Effector memory CD8-positive, alpha-beta T cell (primary cell): Measurements from ENCODE around the gene GARS1.

Experiments
- ATAC-seq: fragments of 150-1000 bp; cut with Tn5 transposase; replicated peaks from 2 replicates; pipeline ENCODE4 v1.10.0; 2021; ENCODE audit warnings: mild to moderate bottlenecking, moderate library complexity
- DNase-seq, 3 experiments: peaks; one replicate each; pipeline ENCODE4 v3.0.0; 2021
- H3K27ac Mint-ChIP-seq, 2 donors: one replicate each; pipeline ENCODE4 v1.8.0; 2022; ENCODE audit warnings: mild to moderate bottlenecking in 2 of 2, mixed read lengths in 2 of 2, moderate library complexity in 2 of 2
- H3K27me3 Mint-ChIP-seq, 2 donors: one replicate each; pipeline ENCODE4 v1.8.0; 2022; ENCODE audit warnings: mixed read lengths in 2 of 2
- H3K36me3 Mint-ChIP-seq: one replicate; pipeline ENCODE4 v1.8.0; 2022; ENCODE audit warnings: mild to moderate bottlenecking, moderate library complexity, mixed read lengths; ENCODE audit not compliant: insufficient read depth
- H3K4me1 Mint-ChIP-seq, 2 donors: one replicate each; pipeline ENCODE4 v1.8.0; 2022; ENCODE audit warnings: low read depth in 2 of 2, mixed read lengths in 2 of 2
- H3K4me3 Mint-ChIP-seq, 2 donors: one replicate each; pipeline ENCODE4 v1.8.0; 2022; ENCODE audit warnings: mild to moderate bottlenecking in 2 of 2, mixed read lengths in 2 of 2, moderate library complexity in 2 of 2
- H3K9me3 Mint-ChIP-seq, 2 donors: one replicate each; pipeline ENCODE4 v1.8.0; 2022; ENCODE audit warnings: mixed read lengths in 2 of 2
- total RNA-seq, 9 experiments: gene quantifications; one replicate each; lab custom pipeline; 2026; lab: John Stamatoyannopoulos, UW

GARS1 gene, protein sequence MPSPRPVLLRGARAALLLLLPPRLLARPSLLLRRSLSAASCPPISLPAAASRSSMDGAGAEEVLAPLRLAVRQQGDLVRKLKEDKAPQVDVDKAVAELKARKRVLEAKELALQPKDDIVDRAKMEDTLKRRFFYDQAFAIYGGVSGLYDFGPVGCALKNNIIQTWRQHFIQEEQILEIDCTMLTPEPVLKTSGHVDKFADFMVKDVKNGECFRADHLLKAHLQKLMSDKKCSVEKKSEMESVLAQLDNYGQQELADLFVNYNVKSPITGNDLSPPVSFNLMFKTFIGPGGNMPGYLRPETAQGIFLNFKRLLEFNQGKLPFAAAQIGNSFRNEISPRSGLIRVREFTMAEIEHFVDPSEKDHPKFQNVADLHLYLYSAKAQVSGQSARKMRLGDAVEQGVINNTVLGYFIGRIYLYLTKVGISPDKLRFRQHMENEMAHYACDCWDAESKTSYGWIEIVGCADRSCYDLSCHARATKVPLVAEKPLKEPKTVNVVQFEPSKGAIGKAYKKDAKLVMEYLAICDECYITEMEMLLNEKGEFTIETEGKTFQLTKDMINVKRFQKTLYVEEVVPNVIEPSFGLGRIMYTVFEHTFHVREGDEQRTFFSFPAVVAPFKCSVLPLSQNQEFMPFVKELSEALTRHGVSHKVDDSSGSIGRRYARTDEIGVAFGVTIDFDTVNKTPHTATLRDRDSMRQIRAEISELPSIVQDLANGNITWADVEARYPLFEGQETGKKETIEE
- total RNA-seq = 100 to 1,199 (median 287) reads per million in 9 experiments

DNA sequence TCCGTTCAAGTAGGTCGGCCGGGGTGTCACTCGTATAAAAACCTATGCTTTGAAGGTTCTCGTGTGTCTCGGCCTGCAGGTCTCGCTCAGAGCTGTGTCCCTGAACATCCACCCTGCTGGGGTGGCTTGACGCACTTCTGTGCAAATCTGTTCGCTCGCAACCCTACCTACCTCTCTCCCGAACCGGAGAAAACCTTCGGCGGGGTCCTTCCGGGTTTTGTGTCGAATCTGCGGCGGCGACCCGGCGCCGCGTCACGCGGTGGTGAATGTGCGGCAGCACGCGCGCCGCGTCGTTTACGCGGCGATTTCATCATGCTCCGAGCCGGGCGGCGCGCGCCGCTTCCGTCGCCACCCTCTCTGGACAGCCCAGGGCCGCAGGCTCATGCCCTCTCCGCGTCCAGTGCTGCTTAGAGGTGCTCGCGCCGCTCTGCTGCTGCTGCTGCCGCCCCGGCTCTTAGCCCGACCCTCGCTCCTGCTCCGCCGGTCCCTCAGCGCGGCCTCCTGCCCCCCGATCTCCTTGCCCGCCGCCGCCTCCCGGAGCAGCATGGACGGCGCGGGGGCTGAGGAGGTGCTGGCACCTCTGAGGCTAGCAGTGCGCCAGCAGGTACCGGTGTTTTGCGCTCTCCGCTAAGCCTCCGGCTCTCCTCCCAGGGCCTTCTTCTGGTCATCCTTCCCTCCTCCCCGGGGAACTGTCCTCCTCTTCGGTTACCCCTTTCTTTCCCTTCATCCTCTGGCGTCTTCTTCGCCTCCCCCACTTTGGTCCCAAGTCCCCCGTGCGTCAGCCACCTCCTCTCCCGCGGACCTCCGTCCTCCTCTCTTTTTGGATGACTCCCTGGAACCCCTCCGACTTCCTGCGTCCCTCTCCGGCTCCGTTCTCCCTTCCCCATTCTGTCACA, at the start of gene GARS1:
Gene GARS1, plus strand, starts transcription at position 339 of the 896 bp plus-strand sequence. Its CDS starts 44 bp downstream, at position 383.
- peak within 1 kb of the TSS; percentile 99 to 100 for H3K4me3 Mint-ChIP-seq
- ATAC-seq (peak; percentile 90), DNase-seq (peak; percentile 81 to 88 (median 84))
- H3K27me3 Mint-ChIP-seq = no peaks in the 10 kb centered on the region
- H3K36me3 Mint-ChIP-seq = peaks cover 31% of the 10 kb centered on the region
- H3K4me1 Mint-ChIP-seq = peaks cover 33 to 57% of the 10 kb centered on the region in 2 donors
- peak within 1 kb of the TSS; percentile 98 to 99 for H3K27ac Mint-ChIP-seq
- H3K9me3 Mint-ChIP-seq = no peaks in the 10 kb centered on the region

- Mint-ChIP-seq H3K36me3 (peaks cover 5% of the 10 kb centered on the region), H3K27me3 (no peaks in the 10 kb centered on the region), H3K4me1 (no peaks in the 10 kb centered on the region), H3K4me3 (no peak overlapping the region), H3K27ac (peak overlapping the region in 1 of 2 donors; percentile 23), H3K9me3 (no peaks in the 10 kb centered on the region)
- DNase-seq = no peak
- no peak for ATAC-seq
These were observed 48.7 kb upstream of the GARS1 start for GRCh38 chr7:30545791-30546555.

- Mint-ChIP-seq H3K4me1 (no peaks in the 10 kb centered on the region), H3K27ac (no peak overlapping the region), H3K9me3 (no peaks in the 10 kb centered on the region), H3K4me3 (no peak overlapping the region), H3K36me3 (peaks cover 5% of the 10 kb centered on the region), H3K27me3 (no peaks in the 10 kb centered on the region)
- DNase-seq (no peak), ATAC-seq (no peak)
These were observed 48.1 kb upstream of the GARS1 start for GRCh38 chr7:30546596-30546995.

GRCh38 chr7:30548845-30549244, 45.8 kb upstream of the GARS1 start:
- Mint-ChIP-seq H3K4me3 (no peak overlapping the region), H3K27ac (no peak overlapping the region), H3K9me3 (no peaks in the 10 kb centered on the region), H3K36me3 (peaks cover 5% of the 10 kb centered on the region), H3K4me1 (no peaks in the 10 kb centered on the region), H3K27me3 (no peaks in the 10 kb centered on the region)
- peak; percentile 42 for ATAC-seq
- peak; percentile 7 to 24 (median 8) for DNase-seq

DNA sequence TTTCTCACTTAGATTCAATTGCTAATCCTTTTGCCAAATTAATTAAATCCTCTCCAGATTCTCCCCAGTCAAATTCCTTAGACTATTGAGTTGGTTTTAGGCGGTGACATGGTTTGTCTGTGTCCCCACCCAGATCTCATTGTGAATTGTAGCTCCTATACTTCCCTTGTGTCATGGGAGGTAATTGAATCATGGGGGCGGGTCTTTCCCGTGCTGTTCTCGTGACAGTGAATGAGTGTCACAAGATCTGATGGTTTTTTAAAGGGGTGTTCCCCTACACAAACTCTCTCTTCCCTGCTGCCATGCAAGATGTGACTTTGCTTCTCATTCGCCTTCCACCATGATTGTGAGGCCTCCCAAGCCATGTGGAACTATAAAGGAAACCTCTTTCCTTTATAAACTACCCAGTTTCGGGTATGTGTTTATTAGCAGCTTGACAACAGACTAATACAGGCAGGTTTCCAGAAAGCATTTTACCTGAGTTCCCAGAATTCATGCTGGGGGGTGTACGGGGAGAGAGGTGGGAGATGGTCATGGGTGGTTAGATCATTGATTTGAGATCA, 44.7 kb upstream of the GARS1 start:
- Mint-ChIP-seq H3K36me3 (peaks cover 8% of the 10 kb centered on the region), H3K4me1 (no peaks in the 10 kb centered on the region), H3K27me3 (no peaks in the 10 kb centered on the region), H3K27ac (no peak overlapping the region), H3K9me3 (no peaks in the 10 kb centered on the region), H3K4me3 (no peak overlapping the region)
- DNase-seq (no peak), ATAC-seq (no peak)

DNA sequence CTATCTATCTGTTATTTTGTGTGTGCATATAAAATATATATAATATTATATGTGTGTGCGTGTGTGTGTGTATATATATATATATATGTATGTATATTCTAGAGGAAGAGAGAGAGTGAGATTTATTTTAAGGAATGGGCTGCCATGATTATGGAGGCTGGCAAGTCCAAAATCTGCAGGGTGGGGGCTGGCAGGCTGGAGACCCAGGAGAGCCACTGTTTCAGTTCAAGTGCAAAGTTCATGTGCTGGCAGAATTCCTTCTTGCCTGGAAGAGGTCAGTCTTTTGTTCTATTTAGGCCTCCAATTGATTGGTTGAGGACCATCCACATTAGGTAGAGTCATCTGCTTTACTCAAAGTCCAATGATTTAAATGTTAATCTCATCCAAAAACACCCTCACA, 42.3 kb upstream of the GARS1 start:
- H3K9me3 Mint-ChIP-seq = no peaks in the 10 kb centered on the region
- no peak overlapping the region for H3K4me3 Mint-ChIP-seq
- ATAC-seq (no peak), DNase-seq (no peak)
- H3K4me1 Mint-ChIP-seq = no peaks in the 10 kb centered on the region
- H3K36me3 Mint-ChIP-seq = peaks cover 8% of the 10 kb centered on the region
- no peaks in the 10 kb centered on the region for H3K27me3 Mint-ChIP-seq
- peak overlapping the region in 1 of 2 donors; percentile 16 for H3K27ac Mint-ChIP-seq

GRCh38 chr7:30553141-30553540, 41.5 kb upstream of the GARS1 start:
- ATAC-seq (no peak), DNase-seq (no peak)
- Mint-ChIP-seq H3K36me3 (peaks cover 8% of the 10 kb centered on the region), H3K27me3 (no peaks in the 10 kb centered on the region), H3K4me1 (no peaks in the 10 kb centered on the region), H3K9me3 (no peaks in the 10 kb centered on the region), H3K4me3 (no peak overlapping the region), H3K27ac (no peak overlapping the region)

DNA sequence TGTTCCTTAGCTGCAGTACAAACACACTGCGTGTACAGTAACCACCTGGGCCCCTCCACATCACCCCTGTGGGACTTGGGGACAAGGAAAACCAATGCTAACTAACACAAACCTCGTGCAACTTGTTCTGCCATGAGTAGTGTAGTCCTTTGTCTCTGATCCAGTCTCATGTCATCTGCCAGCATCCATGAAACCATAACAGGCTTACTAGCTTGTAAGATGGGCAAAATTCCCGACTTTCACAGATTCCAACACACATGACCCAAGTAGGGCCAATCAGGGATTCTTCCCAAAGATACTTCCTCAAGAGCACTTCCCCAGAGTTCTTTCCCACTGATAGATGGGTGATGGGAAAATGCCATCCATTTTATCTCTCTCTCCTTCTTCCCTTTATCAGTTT, 41.1 kb upstream of the GARS1 start:
- no peak overlapping the region for H3K27ac Mint-ChIP-seq
- no peaks in the 10 kb centered on the region for H3K27me3 Mint-ChIP-seq

GRCh38 chr7:30555525-30555924, 39.2 kb upstream of the GARS1 start:
- H3K4me1 Mint-ChIP-seq = no peaks in the 10 kb centered on the region
- no peaks in the 10 kb centered on the region for H3K9me3 Mint-ChIP-seq
- H3K27ac Mint-ChIP-seq = no peak overlapping the region
- ATAC-seq (no peak), DNase-seq (no peak)
- H3K36me3 Mint-ChIP-seq = peaks cover 3% of the 10 kb centered on the region
- H3K4me3 Mint-ChIP-seq = no peak overlapping the region
- no peaks in the 10 kb centered on the region for H3K27me3 Mint-ChIP-seq

More for the DNA sequence above, 41.1 kb upstream of the GARS1 start:
- Mint-ChIP-seq H3K9me3 (no peaks in the 10 kb centered on the region), H3K36me3 (peaks cover 8% of the 10 kb centered on the region), H3K4me3 (no peak overlapping the region), H3K4me1 (no peaks in the 10 kb centered on the region)
- ATAC-seq (no peak), DNase-seq (no peak)

DNA sequence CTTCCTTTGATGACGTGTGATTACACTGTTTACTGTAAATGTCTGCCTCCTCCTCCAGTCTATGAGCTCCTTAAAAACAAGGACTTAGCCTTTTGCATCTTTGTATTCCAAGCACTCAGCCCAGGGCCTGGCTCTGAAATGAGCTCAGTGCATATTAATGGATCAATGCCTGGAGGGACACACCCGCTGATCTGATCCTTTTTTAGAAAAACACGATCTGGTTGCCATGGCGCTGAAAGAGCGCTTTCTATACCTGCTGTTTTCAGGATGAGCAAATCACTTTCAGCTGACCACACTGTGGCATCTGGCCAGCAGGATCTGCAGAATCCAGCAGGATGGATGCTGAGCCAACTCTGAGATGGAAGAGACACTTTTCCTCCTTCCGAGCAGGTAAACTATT, 37.8 kb upstream of the GARS1 start:
- Mint-ChIP-seq H3K27ac (no peak overlapping the region), H3K36me3 (peaks cover 7% of the 10 kb centered on the region), H3K4me3 (no peak overlapping the region), H3K9me3 (no peaks in the 10 kb centered on the region), H3K4me1 (no peaks in the 10 kb centered on the region), H3K27me3 (no peaks in the 10 kb centered on the region)
- no peak for DNase-seq
- ATAC-seq = no peak

DNA sequence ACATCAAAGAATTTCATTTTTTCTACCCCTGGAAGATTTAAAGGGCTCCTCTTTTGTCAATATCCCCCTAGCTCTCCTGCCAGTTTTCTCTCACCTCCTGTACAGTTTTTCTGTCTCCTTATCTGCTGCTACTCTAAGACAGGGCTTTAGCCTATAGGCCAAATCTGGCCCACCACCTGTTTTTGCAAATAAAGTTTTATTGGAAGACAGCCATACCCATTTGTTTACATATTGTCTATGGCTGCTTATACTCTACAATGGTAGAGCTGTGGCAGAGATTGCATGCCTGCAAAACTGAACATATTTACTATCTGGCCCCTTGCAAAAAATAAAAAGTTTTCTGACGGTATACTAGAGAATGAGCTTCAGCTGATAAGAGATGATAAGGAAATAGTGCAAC, 37.4 kb upstream of the GARS1 start:
- Mint-ChIP-seq H3K27ac (no peak overlapping the region), H3K4me3 (no peak overlapping the region), H3K36me3 (peaks cover 7% of the 10 kb centered on the region), H3K27me3 (no peaks in the 10 kb centered on the region), H3K9me3 (no peaks in the 10 kb centered on the region), H3K4me1 (no peaks in the 10 kb centered on the region)
- ATAC-seq (no peak), DNase-seq (no peak)

- Mint-ChIP-seq H3K27ac (no peak overlapping the region), H3K9me3 (no peaks in the 10 kb centered on the region), H3K4me1 (peaks cover 0 to 4% of the 10 kb centered on the region in 2 donors), H3K36me3 (peaks cover 12% of the 10 kb centered on the region), H3K4me3 (no peak overlapping the region), H3K27me3 (no peaks in the 10 kb centered on the region)
- no peak for ATAC-seq
- no peak for DNase-seq
These were observed 35.1 kb upstream of the GARS1 start for GRCh38 chr7:30559611-30560010.
